HG02588 (cell line): ENCODE data around the gene DPP6.
"Not testable (repeated sequence)": the region's sequence is repeated elsewhere in the genome, so short reads cannot be mapped to it uniquely, and the experiment has no call there.

Experiments
- ATAC-seq: cut with Tn5 transposase; IDR thresholded peaks from one replicate; pipeline ENCODE4 v1.9.1; 2021; ENCODE audit warnings: mild to moderate bottlenecking, moderate library complexity; ENCODE audit not compliant: unreplicated experiment

The DPP6 gene

DNA sequence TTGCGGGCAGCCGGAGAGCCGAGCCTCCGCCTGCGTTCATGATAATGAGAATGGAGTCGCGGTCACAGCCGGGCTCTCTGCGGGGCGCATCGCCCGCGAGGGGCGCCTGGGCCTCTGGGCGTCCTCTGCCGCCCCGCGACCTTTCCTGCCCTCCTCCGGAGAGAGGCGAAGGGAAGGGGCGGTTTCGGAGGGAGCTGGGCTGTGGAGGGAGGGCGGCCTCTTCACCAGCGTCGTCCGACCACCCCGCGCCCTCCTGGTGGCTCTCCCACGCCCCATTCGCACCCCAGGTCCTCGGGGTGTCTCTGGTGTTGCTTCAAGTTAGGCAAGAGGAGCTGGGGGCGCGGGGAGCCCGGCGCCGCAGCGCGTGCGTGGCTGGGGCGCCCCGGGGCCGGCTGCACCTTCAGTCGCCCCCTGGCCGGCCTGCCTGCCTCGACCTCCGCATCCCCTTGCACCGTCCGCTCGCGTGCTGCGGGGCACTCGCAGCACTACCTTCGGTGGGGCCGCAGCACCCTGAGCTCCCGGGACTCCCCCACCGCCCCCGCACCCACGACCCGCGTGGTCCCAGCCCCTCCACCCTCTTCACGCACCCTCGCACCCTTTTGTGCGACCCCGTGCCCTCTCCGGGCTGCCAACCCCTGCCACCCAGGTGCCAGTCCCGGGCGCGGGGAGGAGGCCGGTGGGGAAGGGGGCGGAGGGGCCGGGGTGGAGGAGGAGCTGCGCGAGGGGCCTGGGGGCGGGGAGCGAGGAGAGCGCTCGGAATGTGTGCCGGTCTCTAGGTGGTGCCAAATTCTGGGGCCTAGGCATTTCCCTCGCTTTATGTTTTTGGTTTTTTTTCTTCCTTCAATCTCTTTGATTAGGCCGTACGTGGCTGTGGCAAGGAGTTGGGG, at the start of gene DPP6:
DPP6 (plus strand) TSS at position 756 of the 887 bp plus-strand sequence.
- not testable (repeated sequence) for ATAC-seq

DNA sequence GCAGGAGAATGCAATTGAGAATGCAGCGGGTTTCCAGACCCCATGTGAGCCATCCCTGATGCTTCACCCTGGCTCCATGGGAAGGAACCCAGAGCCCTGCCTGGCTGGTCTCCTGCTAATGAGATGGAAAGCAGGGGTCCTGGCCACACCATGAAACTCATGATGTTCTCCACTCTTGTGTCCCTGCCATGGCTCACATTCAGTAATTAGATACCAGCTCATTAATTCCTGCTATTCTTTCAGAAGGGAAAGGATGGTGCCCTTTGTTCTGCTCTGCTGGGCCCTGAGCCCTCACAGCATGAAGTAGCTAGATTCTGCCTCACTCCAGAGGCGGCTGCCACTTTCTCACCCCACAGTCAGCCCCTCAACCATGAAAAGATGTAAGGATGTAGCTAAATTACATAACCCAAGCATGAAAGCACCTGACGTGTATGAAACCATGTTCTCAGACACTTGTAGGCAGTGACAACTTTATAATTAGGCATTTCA, 42.7 kb upstream of the DPP6 start:
- not testable (repeated sequence) for ATAC-seq

DNA sequence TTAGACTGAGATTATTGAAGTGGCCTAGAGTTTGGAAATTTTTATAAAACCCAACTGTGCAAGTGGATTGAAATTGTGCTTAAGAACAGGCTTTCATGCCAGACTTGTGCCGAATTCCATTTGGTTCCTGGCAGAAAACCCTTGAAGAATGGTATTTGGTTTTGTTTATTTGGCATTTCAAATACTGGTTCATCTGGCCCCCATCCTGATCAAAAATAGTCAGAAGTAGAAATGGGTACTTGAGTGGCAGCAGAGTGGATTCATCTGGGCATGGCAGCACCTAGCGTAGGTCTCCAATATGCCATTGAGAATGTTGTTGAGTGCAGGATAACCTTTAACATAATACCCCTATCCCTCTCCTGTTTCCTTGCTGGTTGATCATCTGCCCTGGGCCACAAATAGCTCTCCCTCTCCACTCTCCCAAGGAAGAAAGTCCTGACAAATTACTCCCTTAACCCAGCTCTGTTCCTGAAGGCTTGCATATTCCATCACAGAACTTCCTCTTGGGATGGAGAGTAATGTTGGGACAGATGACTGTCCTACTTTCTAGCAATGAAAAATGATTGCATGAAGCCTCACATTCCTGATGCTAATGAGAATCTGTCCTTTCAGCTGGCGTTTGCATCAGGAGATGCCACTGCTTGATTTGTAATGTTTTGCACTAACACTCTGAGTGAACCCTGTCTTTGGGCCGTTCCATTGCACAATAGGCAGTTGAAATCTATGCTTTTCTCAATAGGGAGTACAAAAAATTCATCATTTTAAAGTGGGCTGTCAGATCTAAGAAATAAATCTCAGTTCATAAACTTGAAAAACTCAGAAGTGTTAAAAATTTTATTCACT, 41.3 kb upstream of the DPP6 start:
- ATAC-seq: not testable (repeated sequence)

DNA sequence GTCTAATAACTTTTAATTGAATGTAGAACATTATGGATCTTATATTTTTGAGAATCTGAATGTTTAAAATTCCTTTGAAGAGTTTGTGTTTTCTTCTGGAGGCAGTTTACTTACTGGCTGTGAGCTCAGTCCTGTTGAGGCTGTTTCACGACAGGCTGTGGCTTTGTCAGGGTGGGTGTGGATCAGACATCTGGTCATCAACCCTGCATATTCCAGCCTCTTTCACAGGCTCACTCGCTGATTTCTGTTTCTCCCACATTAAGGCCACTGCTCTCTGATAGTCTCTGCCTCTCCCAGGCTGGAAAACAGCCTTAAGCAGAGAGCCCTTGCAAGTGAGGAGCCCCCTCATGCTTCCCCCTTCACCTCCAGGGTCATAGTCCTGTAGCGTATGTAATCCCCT, 39.4 kb upstream of the DPP6 start:
- not testable (repeated sequence) for ATAC-seq

DNA sequence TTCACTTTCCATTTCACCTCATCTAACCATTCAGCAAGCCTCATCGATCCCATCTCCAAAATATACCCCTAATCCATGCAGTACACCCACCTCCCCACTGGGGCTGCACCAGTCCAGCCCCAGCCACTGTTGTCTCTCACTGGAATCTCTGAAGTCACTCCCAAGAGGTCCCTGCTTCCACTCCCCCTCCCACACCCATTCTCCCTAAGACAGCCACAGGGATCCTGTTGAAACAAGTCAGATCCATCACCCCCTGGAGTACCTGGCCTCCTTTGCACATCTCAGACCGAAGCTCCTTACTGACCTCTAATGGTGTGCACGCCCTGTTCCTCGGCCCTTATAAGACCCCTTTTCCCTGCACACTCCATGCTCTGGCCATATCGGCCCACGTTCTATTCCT, 36.6 kb upstream of the DPP6 start:
- ATAC-seq: not testable (repeated sequence)

DNA sequence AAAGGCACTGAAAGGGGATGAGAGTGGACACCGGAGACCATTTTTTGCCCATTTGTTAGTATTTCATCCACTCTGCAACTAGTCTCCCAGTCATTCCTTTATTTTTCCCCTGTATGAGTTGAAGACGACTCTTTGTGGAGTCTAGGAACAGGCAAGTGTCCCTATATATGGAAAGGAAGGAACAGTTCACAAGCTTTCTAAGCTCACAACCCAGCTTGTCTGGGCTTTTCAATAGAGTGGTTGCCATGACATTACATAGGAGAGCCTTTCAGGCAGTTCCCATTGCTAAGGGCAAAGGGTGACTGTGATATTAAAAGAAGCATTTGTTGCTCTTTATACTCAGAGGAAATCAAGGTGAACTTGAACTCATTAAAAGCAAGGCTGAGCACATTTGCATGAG, 33.8 kb upstream of the DPP6 start:
- not testable (repeated sequence) for ATAC-seq

DNA sequence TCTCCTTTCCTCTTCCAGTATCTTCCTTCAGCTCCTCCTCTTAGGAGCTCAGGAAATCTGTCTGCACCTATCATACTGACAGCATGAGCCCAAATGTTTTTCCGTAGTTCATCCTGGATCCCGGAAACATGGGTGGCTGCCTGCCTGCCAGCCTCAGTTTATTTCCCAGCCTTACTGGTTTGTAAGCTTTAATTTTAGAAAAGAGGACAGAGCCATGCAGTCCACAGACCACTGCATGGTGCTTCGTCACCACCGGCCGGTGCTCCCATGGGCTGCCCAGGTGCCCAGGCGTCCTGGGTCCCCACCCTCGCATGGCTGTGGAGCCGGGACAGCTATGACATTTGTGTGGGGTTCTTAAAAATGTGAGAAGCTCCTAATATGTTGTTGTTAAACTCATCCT, 24.4 kb upstream of the DPP6 start:
- ATAC-seq: not testable (repeated sequence)

DNA sequence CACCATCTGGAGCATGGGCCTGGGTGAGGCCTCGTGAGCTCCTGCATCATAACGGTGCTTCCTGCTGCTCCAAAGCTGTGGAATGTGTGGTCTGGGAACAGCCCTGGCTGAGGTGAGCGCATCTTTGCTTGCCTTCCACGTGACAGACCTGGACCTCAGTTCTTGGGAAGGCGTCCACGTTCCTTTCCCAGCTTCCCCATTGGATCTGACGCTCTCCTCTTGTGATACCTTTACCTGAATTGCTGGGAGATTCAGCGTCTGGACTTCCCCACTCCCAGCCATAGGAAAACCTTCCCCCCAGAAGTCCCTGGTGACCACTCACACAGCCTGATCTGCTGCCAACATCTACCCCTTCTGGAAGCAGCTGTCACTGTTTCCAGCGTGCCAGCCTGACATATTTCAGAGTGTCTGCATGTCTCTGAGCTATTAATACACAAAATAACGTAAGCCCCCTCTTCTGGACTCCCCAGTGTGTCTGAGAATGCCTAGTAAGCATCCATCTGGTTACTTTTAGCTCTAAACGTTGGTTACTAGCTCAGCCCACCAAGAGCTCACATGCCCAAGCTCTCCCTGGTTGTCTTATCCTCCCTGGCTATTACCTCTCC, 21.6 kb upstream of the DPP6 start:
- ATAC-seq: not testable (repeated sequence)

DNA sequence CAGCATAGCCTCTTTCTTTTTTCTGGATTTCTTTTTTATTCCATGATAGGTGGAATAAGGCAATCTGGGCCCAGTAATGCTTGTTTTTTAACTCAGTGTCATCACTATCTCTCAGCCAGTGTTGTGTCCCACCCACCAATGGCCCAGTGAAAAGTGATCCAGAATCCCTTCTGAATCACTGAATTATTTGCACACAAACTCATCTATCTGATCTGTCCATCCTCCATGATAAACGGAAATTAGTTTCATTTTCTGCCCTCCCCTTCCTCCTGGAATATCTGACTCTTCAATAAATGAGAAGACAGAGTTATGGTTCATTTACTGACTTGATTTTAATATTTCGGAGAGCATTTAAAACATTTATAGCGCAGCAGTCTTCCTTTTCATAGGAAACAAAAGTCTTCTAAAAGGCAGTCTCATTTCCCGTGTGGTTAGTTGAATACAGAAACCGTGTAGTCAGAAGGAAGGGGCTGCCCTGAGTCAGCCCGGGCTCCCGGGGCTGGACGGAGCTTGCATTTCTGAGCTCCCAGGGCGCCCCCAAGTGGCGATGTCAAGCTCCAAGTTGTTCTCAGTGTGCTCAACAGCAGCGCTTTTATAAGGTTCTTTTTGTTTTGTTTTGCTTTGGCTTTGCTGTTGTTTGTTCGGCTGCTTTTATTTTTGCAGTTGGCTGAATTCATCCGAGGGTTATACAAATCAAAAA, 12.6 kb upstream of the DPP6 start:
- not testable (repeated sequence) for ATAC-seq

DNA sequence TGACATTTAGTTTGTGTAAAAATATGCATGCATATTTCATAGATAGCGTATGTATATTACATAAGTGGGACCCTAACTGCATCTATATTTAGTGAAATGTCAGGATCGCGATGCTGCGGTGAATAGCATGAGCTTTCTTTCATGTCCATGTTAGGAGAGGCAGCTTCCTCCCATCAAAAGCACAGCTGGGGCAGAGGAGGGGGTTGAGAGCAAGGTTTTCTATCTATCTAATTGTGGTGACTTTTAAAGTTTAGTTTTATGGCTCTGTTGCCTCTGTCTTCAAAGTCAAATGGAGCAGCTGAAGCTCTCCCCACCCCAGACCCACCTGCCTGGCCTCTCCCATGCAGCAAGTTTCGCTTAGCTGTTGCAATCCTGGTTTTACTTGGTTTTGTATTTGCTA, 1.8 kb upstream of the DPP6 start:
- not testable (repeated sequence) for ATAC-seq

DNA sequence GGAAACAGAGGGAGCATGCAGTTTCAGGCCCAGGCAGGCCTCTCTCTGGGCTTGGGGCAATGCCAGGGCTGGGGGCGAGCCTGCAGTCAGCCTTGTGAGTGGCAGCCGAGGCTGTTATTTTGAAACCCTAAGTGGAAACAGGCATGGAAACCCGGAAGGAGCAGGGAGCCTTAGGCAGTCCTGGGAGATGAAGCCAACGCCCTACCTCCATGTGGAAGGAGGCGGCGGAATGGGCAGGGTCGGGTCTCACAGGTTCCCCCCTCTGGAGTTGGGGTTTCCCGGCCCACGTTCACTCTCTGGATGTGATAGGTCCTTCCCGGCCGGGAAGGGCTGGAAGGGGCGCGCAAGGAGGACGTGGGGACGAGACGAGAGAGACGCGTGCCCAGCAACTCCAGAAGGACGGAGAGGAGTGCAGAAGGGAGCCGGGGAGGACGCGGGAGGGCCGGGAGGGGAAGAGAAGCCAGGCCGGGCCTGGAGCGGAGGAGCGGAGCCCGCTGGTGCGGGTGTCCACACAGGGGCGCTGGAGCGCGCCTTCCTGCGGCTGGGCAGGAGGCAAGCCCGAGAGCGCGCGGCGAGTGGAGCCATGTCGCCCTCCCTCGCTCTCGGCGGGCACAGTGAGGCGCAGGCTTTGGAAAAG, 1.1 kb upstream of the DPP6 start:
- ATAC-seq: not testable (repeated sequence)

DNA sequence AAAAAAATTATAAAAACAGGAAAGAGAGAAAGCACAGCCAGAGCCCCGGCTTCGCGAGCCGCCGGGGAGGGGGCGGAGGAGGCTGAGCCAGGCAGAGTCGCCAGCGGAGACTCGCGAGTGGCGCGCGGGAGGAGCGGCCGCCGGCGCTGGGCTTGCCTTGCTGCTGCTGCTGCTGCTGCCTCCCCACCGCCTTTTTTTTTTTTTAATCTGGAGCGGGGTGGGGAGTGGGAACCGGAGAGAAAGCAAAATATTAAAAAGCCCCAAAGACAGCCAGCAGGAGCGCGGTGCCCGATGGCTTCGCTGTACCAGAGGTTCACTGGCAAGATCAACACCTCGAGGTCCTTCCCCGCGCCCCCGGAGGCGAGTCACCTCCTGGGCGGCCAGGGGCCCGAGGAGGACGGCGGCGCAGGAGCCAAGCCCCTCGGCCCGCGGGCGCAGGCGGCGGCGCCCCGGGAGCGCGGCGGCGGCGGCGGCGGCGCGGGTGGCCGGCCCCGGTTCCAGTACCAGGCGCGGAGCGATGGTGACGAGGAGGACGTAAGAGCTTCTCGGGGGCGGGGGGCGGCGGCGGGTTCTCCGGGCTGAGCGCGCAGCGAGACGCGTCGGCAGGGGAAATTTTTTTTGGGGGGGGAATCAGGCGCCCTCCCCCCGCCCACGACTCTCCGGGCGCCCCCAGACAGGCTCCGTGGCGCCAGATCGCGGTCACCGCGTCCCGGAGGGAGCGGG, 493 bp downstream of the DPP6 start:
- ATAC-seq: not testable (repeated sequence)

DNA sequence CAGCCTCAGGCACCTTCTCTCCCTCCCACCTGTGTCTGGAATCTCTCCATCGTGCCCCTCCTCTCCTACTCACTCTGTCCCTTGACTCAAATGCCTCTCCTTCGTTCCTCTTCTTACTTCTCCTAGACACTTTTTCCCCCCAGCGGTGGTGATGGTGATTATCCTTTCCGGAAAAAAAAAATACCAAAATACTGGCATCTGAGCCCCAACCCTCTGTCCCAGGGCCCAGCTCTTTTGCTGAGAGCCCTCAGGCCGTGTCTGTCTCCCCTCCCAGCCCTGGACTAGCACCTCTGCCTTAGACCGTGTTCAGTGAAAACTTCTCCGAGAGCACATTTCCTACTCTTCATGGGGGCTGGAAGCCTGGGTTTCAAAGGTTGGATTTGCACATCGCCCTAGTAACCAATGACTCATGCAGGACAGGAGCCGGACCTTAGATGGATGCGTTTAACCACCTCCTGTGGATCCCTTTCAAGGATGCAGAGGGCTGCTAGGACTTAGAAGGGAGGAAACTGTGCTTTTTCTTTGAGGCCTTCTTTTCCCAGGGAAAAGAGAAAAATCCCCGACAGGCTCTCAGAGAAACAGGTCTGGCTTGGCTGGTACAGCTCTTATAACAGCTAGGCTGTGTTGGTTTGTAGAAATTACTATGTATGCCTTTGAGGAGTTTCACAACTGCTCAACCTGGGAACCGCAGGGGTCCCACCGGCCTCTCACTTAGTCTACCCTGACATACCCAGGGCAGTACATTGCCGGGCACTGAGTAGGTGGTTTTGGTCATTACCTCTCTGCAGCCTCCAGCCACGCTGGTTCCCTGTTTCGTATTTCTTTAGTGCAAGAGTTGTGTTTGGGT, 1.5 kb downstream of the DPP6 start:
- ATAC-seq: not testable (repeated sequence)

DNA sequence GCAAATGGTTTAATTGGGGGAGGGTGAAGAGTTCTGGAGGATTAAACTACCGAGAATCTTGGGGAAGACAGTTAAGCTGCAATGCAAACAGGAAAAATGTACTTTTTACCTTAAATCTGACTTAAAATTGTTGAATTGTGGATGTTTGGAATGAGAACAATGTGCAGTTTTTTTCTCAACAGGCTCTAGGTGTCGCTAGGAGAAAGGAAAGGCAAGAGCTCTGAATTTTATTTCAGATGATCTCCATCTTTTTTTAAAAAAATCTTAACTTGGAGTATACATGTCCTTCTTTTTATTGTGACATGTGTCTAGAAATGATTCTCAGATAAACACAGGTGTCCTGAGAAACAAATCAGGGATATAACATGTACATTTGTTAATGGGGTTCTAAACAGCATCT, 2.5 kb downstream of the DPP6 start:
- ATAC-seq: not testable (repeated sequence)

DNA sequence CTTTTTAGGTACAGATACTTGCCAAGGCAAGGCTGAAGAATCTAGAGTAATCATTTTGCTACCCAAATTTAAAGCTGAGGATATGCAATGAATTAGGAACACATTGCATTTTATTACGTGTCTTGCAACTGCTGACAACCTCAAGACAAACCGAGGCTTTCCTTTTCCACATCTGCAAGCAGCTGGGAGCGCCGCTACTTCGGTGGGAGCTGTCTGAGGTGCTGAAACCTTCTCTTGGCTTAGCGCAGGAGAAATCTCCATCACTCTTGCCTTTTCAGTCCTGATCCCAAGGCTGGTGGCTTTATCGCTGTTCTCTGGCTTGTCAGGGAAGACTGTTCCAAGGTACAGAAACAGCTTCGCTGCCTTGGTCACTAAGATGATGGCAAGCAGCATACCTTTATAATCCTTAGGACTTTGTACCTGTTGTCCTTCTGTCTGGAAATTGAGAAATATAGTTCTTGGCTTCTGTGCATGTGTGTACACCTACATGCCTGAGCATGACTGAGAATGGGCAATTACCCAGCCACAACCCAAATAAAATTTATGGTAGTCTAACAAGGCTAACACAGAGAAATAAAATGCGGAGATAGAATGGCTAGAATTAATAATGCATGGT, 3.4 kb downstream of the DPP6 start:
- ATAC-seq: not testable (repeated sequence)

DNA sequence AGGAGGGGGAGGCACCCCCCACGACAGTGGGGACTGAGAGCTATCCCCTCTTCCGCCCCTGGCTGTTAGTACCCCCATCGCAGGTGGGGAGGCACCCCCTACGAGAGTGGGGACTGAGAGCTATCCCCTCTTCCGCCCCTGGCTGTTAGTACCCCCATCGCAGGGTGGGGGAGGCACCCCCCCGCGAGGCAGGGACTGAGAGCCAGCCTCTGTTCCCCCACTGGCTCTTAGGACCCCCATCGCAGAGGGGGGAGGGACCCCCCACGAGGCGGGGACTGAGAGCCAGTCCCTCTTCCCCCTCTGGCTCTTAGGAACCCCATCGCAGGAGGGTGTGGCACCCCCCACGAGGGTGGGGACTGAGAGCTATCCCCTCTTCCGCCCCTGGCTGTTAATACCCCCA, 6.6 kb downstream of the DPP6 start:
- not testable (repeated sequence) for ATAC-seq

DNA sequence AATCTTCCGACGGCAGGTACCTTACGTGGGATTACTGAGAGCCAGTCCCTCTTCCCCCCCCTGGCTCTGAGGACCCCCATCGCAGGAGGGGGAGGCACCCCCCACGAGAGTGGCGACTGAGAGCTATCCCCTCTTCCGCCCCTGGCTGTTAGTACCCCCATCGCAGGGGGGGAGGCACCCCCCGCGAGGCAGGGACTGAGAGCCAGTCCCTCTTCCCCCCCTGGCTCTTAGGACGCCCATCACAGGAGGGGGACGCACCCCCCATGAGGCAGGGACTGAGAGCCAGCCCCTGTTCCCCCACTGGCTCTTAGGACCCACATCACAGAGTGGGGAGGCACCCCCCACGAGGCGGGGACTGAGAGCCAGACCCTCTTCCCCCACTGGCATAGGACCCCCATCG, 8.4 kb downstream of the DPP6 start:
- ATAC-seq: not testable (repeated sequence)

DNA sequence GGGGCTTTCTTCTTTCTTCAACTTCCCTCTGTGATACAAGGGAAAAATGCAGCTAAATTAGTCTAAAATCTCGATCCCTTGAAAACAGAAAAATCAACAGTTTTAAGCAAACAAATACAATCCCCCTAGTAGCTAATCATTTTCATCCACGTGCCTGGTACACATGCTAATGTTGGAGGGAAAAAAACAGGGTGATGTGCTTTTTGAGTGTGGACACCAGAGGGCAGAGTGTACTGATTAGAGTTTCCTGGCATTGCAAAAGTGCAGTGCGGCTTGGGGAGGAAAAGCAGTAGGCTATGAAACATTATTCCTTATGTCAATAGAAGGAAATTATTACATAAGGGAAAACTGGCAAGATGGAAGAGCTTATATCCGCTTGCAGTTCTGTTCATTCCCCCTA, 19.6 kb downstream of the DPP6 start:
- not testable (repeated sequence) for ATAC-seq
